Measurements from ENCODE around the gene INCA1.

INCA1 gene

GRCh38 chr17:4948166-4948930, 49.0 kb downstream of the INCA1 start, which contains the start of gene PFN1:
PFN1 (minus strand) TSS chr17:4948530; CDS start chr17:4948394, 136 bp downstream.
- DNase-seq (ENCODE audit: low read depth), result peak; percentile 83

DNA sequence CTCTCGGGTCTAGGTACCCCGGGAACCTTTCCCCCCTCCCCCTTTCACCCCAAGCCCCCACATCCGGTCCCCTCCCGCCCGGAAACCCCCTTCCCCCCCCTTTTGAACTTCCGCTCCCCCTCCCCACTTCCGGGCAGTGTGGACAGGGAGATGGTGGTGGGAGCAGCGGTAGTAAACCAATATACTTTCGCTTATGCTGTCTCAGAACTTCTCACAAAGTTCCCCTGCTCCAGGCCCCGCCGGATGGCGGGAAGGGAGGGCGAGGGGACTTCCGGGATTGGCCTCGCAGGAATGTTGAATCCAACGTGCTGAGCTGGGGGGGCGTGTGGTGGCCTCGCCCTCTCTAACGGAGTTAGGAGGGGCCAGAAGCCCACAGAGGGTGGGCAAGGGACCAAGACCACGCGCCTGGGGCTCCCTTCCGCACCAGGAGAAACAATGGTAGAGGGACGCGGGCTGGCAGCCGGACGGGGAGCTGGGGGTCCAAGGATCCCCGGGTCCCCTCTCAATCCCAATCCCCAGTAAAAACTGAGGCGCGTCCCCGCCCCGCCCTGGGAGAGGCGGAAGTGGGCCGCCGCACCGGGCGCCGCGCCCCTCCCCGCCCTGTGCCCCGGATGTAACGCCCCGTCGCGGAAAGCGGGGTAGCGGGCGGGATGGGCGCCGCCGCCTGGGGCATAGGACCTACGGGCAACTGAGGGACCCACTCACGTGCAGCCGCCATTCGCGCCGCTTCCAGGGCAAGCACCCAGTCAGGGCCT, 49.7 kb downstream of the INCA1 start:
- peak; percentile 47 for DNase-seq (ENCODE audit: low read depth)

DNA sequence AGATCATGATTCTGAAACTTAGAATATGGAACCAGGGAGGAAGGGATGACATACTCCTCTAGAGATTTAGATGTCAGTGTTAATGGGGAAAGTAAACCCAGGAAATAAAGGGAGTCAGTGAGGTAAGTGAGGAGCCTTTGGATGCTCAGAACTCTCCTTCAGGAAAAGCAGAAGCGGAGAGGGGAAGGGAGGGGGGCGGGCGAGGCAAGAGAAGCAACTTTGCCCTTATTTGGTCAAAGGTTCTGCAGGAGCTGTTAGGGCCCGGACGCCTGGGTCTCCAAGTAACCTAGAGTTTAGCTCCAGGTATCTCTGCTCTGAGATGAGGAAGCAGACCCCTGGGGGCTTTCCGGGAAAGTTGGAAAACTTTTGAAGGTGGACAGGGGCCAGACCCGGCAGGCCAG, 50.3 kb downstream of the INCA1 start:
- no peak for DNase-seq (ENCODE audit: low read depth)

GRCh38 chr17:4946312-4946976, 50.9 kb downstream of the INCA1 start:
- no peak for DNase-seq (ENCODE audit: low read depth)

GRCh38 chr17:4945944-4946280, 51.4 kb downstream of the INCA1 start:
- no peak for DNase-seq (ENCODE audit: low read depth)

DNA sequence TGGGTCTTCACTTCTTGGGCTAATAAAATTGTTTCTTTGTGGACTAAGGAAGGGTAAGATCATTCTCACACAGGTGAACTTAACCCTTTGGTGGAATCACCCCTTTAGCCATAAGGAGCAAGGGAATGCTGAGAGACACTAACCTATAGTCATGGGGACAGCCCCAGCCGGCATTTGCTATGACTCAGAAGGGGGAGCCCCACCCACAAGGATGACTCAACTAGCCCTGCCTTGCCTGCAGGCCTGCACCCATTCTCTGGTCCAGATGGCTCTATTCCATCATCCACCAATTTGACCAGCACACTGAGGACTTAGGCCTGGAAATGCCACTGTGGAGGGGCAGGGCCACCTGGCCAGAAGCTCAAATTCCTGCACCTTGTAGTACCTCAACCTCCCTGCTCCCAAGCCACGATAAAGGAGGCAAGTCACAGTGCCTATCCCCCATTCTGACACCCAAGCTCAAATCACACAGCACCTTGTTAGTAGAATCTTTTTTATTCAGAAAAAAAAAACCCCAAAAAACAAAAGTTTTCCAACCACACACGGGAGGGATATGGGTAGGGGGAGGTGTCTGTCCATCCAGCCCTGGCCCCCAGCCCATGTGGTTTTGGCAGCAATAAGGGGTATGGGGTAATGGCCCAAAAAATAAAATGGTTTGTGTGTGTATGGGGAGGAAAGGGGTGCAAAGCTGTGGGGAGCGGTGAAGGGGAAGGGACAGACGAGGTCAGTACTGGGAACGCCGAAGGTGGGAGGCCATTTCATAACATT, 52.0 kb downstream of the INCA1 start:
- DNase-seq (ENCODE audit: low read depth), result peak; percentile 72

DNA sequence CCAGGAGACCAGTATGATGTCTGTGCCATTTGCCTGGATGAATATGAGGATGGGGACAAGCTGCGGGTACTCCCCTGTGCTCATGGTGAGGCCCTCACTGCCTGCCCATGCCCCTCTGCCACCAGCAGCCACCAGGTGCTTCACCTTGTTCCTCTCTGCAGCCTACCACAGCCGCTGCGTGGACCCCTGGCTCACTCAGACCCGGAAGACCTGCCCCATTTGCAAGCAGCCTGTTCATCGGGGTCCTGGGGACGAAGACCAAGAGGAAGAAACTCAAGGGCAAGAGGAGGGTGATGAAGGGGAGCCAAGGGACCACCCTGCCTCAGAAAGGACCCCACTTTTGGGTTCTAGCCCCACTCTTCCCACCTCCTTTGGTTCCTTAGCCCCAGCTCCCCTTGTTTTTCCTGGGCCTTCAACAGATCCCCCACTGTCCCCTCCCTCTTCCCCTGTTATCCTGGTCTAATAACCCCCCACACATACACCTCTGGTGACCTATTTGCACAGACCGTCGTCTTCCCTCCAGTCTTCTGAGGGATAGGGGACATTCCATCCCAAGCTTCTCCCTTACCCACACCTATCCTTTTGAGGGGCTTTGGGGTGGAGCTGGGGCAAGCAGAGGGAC, 52.7 kb downstream of the INCA1 start:
- no peak for DNase-seq (ENCODE audit: low read depth)

DNA sequence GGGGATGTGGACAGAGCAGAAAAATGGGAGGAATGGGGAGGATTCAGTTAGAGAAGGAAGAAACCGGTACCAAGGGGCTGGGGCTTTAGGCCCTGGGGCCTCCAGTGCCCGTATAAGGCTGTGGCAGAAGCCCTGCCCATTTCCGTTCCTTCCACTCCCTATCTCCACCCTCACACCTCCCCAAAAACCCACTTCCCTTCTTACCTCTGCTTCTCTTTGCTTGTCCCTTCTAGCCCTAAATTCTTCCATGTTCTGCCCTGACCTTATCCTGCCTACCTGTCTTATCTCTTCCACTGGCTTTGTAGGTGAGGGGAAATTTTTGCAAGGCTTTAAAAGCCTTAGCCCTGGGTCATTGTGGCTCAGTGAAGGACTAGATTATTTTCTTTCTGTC, 53.2 kb downstream of the INCA1 start:
- DNase-seq (ENCODE audit: low read depth), result peak; percentile 42

- no peak for DNase-seq (ENCODE audit: low read depth)
Observed at GRCh38 chr17:4942760-4943508, 54.4 kb downstream of the INCA1 start.

DNA sequence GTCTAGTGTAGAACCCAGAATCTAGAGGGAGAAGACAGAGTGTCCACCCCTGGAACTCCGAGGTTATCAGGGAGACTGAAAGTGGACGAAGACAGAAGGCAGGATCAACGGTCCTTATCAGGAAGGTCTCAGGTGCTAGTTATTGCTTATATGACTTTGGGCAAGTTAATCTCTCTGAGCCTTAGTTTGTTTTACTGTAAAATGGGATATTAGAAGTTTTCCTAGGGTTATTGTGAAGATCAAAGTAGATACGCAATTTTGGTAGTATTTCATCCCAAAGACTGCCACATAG, 56.1 kb downstream of the INCA1 start:
- DNase-seq (ENCODE audit: low read depth), result no peak

DNA sequence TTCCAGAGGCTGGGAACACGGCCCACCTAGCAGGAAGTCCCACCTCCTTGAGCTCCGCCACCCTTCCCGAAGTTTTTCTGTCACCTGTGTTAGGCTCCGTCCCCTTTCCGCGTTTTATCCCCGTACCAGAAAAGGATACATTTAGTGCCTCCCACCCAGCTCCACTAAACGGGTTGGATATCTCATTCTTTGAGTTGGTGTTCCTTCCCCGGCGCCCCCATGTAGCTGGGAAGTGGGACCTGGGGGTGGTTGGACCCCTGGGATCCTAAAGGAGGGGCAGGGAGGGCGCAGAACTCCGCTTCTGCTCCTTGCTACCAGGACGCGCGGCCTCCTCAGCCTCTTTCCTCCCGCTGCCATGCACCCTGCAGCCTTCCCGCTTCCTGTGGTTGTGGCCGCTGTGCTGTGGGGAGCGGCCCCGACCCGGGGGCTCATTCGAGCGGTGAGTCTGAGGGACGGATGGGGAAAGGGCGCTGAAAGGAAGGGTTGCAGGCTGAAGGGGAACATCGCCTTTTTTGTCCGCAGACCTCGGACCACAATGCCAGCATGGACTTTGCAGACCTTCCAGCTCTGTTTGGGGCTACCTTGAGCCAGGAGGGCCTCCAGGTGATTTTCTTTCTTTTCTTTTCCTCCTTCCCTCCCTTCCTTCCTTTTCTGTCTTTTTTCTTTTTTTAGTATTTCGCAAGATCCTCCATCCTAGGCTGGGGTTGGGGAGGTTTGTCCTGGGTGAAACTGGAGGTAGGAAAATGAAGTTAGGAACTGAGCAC, 56.6 kb downstream of the INCA1 start:
- DNase-seq (ENCODE audit: low read depth), result peak; percentile 32

- DNase-seq (ENCODE audit: low read depth), result peak; percentile 96
Observed at GRCh38 chr17:4939796-4940554, 57.3 kb downstream of the INCA1 start, which contains the start of the genes RNF167 and SLC25A11. RNF167 (plus strand) TSS chr17:4940268; CDS start chr17:4940910, 642 bp downstream. SLC25A11 (minus strand) TSS chr17:4940046; CDS start chr17:4939910, 136 bp downstream.

- DNase-seq (ENCODE audit: low read depth), result no peak
Observed at GRCh38 chr17:4939546-4939795, 57.9 kb downstream of the INCA1 start.

- DNase-seq (ENCODE audit: low read depth), result no peak
Observed at GRCh38 chr17:4938688-4939545, 58.4 kb downstream of the INCA1 start.

All from T-helper 22 cell (primary cell).